ENCODE data around the gene SLC6A4.

DNA sequence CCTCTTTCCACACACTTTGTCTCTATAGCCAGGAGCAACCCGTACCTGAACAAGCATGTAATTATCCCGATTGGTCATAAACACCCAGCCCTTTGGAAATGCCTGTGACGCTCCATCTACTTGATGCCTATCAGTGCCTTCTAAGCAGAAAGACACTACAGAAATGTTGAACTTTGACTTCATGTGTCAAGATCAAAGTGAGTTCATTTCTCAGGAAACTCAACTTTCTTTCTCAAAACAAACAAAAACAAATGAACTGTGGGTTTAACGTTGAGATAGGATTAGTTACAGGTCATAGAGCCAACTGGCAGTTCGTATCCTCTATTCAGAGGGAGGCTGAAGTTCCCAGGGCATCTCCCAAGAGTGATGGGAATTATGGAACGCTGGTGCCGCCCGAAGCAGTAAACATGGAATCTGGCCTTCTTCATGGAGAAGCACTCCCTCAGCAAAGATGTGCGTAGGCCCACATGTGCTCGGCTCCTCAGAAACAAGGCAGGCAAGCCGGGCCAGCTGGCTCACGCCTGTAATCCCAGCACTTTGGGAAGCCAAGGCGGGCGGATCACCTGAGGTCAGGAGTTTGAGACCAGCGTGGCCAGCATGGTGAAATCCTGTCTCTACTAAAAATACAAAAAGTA is 9.5 kb downstream of the SLC6A4 start:
- TF ChIP-seq POLR2A (IDR thresholded peaks at IDR 0.05; ENCODE audit: borderline replicate concordance, extremely low read depth, insufficient read depth, insufficient read length): no peak
- TF ChIP-seq EZH2phosphoT487 (IDR thresholded peaks at IDR 0.05; ENCODE audit: borderline replicate concordance): no peak
- TF ChIP-seq POLR2AphosphoS5 (IDR thresholded peaks at IDR 0.05; ENCODE audit: low read depth, low read length): no peak
- TF ChIP-seq, protein P1, sequence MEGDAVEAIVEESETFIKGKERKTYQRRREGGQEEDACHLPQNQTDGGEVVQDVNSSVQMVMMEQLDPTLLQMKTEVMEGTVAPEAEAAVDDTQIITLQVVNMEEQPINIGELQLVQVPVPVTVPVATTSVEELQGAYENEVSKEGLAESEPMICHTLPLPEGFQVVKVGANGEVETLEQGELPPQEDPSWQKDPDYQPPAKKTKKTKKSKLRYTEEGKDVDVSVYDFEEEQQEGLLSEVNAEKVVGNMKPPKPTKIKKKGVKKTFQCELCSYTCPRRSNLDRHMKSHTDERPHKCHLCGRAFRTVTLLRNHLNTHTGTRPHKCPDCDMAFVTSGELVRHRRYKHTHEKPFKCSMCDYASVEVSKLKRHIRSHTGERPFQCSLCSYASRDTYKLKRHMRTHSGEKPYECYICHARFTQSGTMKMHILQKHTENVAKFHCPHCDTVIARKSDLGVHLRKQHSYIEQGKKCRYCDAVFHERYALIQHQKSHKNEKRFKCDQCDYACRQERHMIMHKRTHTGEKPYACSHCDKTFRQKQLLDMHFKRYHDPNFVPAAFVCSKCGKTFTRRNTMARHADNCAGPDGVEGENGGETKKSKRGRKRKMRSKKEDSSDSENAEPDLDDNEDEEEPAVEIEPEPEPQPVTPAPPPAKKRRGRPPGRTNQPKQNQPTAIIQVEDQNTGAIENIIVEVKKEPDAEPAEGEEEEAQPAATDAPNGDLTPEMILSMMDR (IDR thresholded peaks at IDR 0.05 in 2 of 3, conservative IDR thresholded peaks at IDR 0.05 in 1 of 3; ENCODE audit: borderline replicate concordance in 1 of 3, insufficient read depth in 1 of 3, low read depth in 2 of 3, low read length in 2 of 3): no peak
